Measurements from ENCODE around the gene CREB3L2. TPM values are rescaled to one million over a fixed set of nuclear protein-coding genes. Genes with fewer than 3 reads are reported as not detected.

CREB3L2 gene
- polyA plus RNA-seq, 2 of the 4 experiments (the other 2 are of a cell fraction), result 16.3 to 32.2 TPM

DNA sequence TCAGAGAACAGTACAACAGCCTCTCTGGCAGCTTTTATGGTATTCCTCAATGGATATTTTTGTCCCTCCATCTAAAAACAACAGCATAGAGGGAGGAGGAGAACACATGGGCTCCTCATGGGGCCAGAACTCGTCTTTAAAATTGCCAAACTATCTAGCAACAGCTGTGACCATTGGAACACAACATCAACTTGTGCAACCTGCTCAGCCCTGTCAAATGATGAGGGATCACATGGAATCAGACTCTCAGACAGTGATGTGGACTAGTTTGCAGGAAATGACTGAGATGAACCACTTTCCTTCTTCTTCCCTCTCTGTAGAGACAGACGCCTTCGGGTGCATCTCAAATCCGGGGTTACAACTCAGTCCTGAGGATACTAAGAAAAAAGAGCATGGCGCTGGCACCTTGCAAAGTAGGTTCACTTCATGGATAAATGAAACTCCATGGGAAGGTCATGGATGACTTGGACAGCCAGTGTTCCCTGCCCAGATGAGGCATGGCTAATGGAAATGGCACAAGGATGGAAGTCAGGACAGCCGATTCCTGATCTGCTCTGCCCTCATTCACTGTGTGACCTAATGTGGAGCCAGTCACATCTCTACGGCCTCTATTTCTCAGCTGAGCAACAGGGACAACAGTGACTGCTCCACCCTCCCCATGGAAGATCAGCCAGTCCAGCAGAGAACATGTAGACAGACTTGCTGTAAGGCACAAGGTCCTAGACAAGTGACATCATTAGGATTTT is 130.5 kb downstream of the CREB3L2 start:
- H3K9me3 ChIP-seq, result peaks cover 4% of the 10 kb centered on the region; the same call in 1 of the 3 replicates
- 91% methylated on average over 7 of the region's 7 CpGs for WGBS (ENCODE audit: missing lambda C conversion rate)
- ChIA-PET CTCF (interaction anchor here (1.3 to 1.5 kb wide), 3 partner anchors 11 to 215 kb away, joined by 3 to 7 read pairs (median 3); no protein-coding TSS in a partner anchor), POLR2A (no interaction called here)
- ATAC-seq, result no peak
- no peak for DNase-seq (ENCODE audit: low read depth in 1 of 2, low spot score in 1 of 2)
- no peak overlapping the region for H3K27ac ChIP-seq
- peaks cover 5% of the 10 kb centered on the region; the same call in 1 of the 3 replicates for H3K4me1 ChIP-seq
- H3K4me2 ChIP-seq, result no peak overlapping the region
- no peak for FAIRE-seq
- no peak overlapping the region for H3K4me3 ChIP-seq
- TF ChIP-seq RAD21 (conservative IDR thresholded peaks at IDR 0.05 in 1 of 2, IDR thresholded peaks at IDR 0.05 in 1 of 2), result no peak
- TF ChIP-seq MAFK (IDR thresholded peaks at IDR 0.05; ENCODE audit: partially characterized antibody), result no peak
- TF ChIP-seq JUN (IDR thresholded peaks at IDR 0.05), result no peak

DNA sequence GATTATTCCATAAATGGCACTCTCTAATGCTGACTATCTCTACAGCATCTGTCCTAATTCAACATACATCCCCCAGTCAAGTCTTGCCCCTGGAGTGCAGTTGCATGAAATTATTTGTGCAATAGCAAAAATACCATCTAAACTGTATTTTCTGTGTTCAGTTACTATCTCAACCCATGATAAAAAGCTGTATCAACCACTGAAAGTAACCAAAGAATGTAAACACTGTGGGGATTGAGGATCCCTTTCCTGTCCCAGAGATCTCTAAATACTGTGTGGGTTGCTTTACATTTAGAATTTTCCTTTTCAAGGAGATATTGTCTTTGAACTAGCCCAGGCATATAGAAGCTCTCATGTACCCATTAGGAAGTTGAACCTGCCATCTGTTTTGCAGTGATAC is 131.2 kb downstream of the CREB3L2 start:
- TF ChIP-seq HDAC2 (IDR thresholded peaks at IDR 0.05), result no peak
- TF ChIP-seq USF2 (IDR thresholded peaks at IDR 0.05), result no peak
- TF ChIP-seq KDM1A (IDR thresholded peaks at IDR 0.05; ENCODE audit: low read depth), result no peak
- no peak for TF ChIP-seq E2F6 (IDR thresholded peaks at IDR 0.05; ENCODE audit: borderline replicate concordance, low read depth)
- TF ChIP-seq RAD21 (conservative IDR thresholded peaks at IDR 0.05 in 1 of 2, IDR thresholded peaks at IDR 0.05 in 1 of 2), result no peak
- TF ChIP-seq NPAS2 (CRISPR knock-in tag; IDR thresholded peaks at IDR 0.05; ENCODE audit: borderline replicate concordance), result no peak
- no peak for TF ChIP-seq PHF8 (IDR thresholded peaks at IDR 0.05; ENCODE audit: borderline replicate concordance, low read depth)
- no peak for TF ChIP-seq JUN (IDR thresholded peaks at IDR 0.05)
- TF ChIP-seq TP53 (CRISPR knock-in tag; IDR thresholded peaks at IDR 0.05), result no peak
- TF ChIP-seq REST (IDR thresholded peaks at IDR 0.05), result no peak
- no peak for TF ChIP-seq NR3C1 (IDR thresholded peaks at IDR 0.05)
- no peak for TF ChIP-seq ATOH8 (CRISPR knock-in tag; IDR thresholded peaks at IDR 0.05; ENCODE audit: low read depth)
- TF ChIP-seq SMC3 (IDR thresholded peaks at IDR 0.05), result no peak
- TF ChIP-seq POLR2AphosphoS2 (conservative IDR thresholded peaks at IDR 0.05; ENCODE audit: low read length), result no peak
- TF ChIP-seq EHF (CRISPR knock-in tag; IDR thresholded peaks at IDR 0.05), result no peak
- TF ChIP-seq HOXB13 (CRISPR knock-in tag; IDR thresholded peaks at IDR 0.05; ENCODE audit: low read depth), result no peak
- Histone ChIP-seq H3K27ac (no peak overlapping the region), H3K4me3 (no peak overlapping the region), H3K9me3 (peaks cover 9% of the 10 kb centered on the region; the same call in 1 of the 3 replicates), H3K4me1 (peaks cover 5% of the 10 kb centered on the region; the same call in 1 of the 3 replicates), H3K4me2 (no peak overlapping the region)
- FAIRE-seq (no peak), ATAC-seq (no peak), DNase-seq (ENCODE audit: low read depth in 1 of 2, low spot score in 1 of 2) (no peak)
- CTCF ChIA-PET, result interaction anchor here (1.3 to 1.5 kb wide), 3 partner anchors 12 to 214 kb away, joined by 3 to 7 read pairs (median 3); no protein-coding TSS in a partner anchor
- POLR2A ChIA-PET, result no interaction called here

All from A549 (cell line).